GM12878 (cell line): ENCODE data around the gene HEXIM1. TPM values are rescaled to one million over a fixed set of nuclear protein-coding genes. Genes with fewer than 3 reads are reported as not detected.

Source experiments
- ATAC-seq: fragments of 200-7000 bp; cut with Tn5 transposase; 3 replicates; pipeline ENCODE4 v1.9.1; 2020; ENCODE audit warnings: mild to moderate bottlenecking, moderate library complexity
- BruUV-seq: library from RNA; stranded (reverse); fragments of 400-500 nt; replicated peaks from 2 replicates; lab custom pipeline; 2021; lab: Mats Ljungman, UMichigan
- CTCF ChIA-PET: fragments of 300-600 bp; sonication (Branson Sonifier 250); formaldehyde crosslinking; extraction: SDS; loops from one replicate; lab custom pipeline; 2021; ENCODE audit warnings: inconsistent platforms; lab: Yijun Ruan, JAX
- POLR2A ChIA-PET: fragments of 350-600 bp; formaldehyde crosslinking; extraction: SDS; loops from one replicate; lab custom pipeline; 2021; ENCODE audit warnings: inconsistent platforms; lab: Charles Lee
- RAD21 ChIA-PET: fragments of 300-600 bp; sonication (Branson Sonifier 250); formaldehyde crosslinking; loops from one replicate; lab custom pipeline; 2023; ENCODE audit warnings: antibody characterized with exemption; ENCODE audit not compliant: unreplicated experiment; lab: Charles Lee
- SMC1A ChIA-PET: fragments of 300-600 bp; sonication (Branson Sonifier 250); formaldehyde crosslinking; loops from one replicate; lab custom pipeline; 2023; ENCODE audit not compliant: unreplicated experiment, uncharacterized antibody; lab: Charles Lee
- DNase-seq: peaks from one replicate; pipeline ENCODE4 v3.0.0-alpha.2; 2011; ENCODE audit warnings: low read depth, low spot score
- FAIRE-seq: peaks from 3 replicates; lab custom pipeline; 2011; peaks lifted over from hg19 to GRCh38; lab: Jason Lieb, UNC
- H2AFZ ChIP-seq: 2 replicates; pipeline ENCODE4 v1.6.0; 2011; ENCODE audit warnings: low read depth, low read length, control low read depth; ENCODE audit not compliant: control insufficient read depth
- H3K27ac ChIP-seq: 2 replicates; pipeline ENCODE4 v1.5.1; 2011; ENCODE audit warnings: control low read depth; ENCODE audit not compliant: control insufficient read depth, insufficient read depth
- H3K27me3 ChIP-seq, 2 experiments: replicated peaks in 1 of 2; 2 replicates each; pipeline versions ENCODE4 v1.6.0 to v1.6.1; 2011; ENCODE audit warnings: low read length in 1 of 2; ENCODE audit not compliant: control insufficient read depth in 2 of 2, insufficient read depth in 2 of 2
- H3K36me3 ChIP-seq, 2 experiments: 2 replicates each; pipeline ENCODE4 v1.5.1; 2011; ENCODE audit warnings: low read length in 1 of 2; ENCODE audit not compliant: control insufficient read depth in 2 of 2, insufficient read depth in 2 of 2
- H3K4me1 ChIP-seq: 2 replicates; pipeline ENCODE4 v1.6.1; 2011; ENCODE audit warnings: mild to moderate bottlenecking, low read length, moderate library complexity, mixed read lengths; ENCODE audit not compliant: control insufficient read depth, insufficient read depth
- H3K4me2 ChIP-seq: 2 replicates; pipeline ENCODE4 v1.6.0; 2011; ENCODE audit warnings: control low read depth; ENCODE audit not compliant: control insufficient read depth, insufficient read depth
- H3K4me3 ChIP-seq: fragments of 200-600 bp; sonication (generic); 2 replicates; pipeline ENCODE4 v1.5.1; 2016
- H3K79me2 ChIP-seq: 2 replicates; pipeline ENCODE4 v1.6.0; 2011; ENCODE audit warnings: low read length; ENCODE audit not compliant: control insufficient read depth, insufficient read depth
- H3K9ac ChIP-seq: 2 replicates; pipeline ENCODE4 v1.8.0; 2011; ENCODE audit warnings: low read length, control low read depth, mixed read lengths; ENCODE audit not compliant: control insufficient read depth, insufficient read depth
- H3K9me3 ChIP-seq: replicated peaks from 3 replicates; pipeline ENCODE4 v1.5.1; 2011; ENCODE audit warnings: mild to moderate bottlenecking, low read length; ENCODE audit not compliant: control insufficient read depth, insufficient read depth
- H4K20me1 ChIP-seq: 2 replicates; pipeline ENCODE4 v1.6.0; 2011; ENCODE audit not compliant: control insufficient read depth, insufficient read depth
- MXI1 ChIP-seq: fragments of 150-350 bp; IDR thresholded peaks from 2 replicates; pipeline ENCODE4 v1.6.1; 2011; ENCODE audit warnings: low read depth, mild to moderate bottlenecking, inconsistent platforms, low read length, improper control_type of control experiment
- NR2C1 ChIP-seq: fragments of 450-650 bp; IDR thresholded peaks from 2 replicates; pipeline ENCODE4 v1.6.1; 2017; ENCODE audit warnings: antibody characterized with exemption, mild to moderate bottlenecking, moderate library complexity
- ZBTB4 ChIP-seq: fragments of 450-650 bp; formaldehyde crosslinking; IDR thresholded peaks from 2 replicates; pipeline ENCODE4 v1.4.0; 2022; ENCODE audit warnings: mild to moderate bottlenecking, moderate library complexity
- ZNF217 ChIP-seq: fragments of 450-650 bp; IDR thresholded peaks from 2 replicates; pipeline ENCODE4 v1.6.1; 2017; ENCODE audit warnings: antibody characterized with exemption, mild to moderate bottlenecking
- WGBS: methylation state at CpG from one replicate; pipeline ENCODE4 v1.1.6; 2016; ENCODE audit warnings: low lambda C conversion rate; ENCODE audit not compliant: insufficient replicate concordance, insufficient coverage; ENCODE audit errors: missing lambda C conversion rate; 5-methylcytosine and 5-hydroxymethylcytosine counted together
- in situ Hi-C: fragments of 300-500 bp; cut with MboI; formaldehyde crosslinking; loops from 9 replicates; pipeline ENCODE4 v1.14.3; 2018; ENCODE audit warnings: mixed read lengths
- intact Hi-C: fragments of 100-400 bp; cut with micrococcal nuclease; formaldehyde crosslinking; loops from one replicate; pipeline ENCODE4 v1.14.2; 2022; ENCODE audit not compliant: unreplicated experiment
- polyA plus RNA-seq, 11 experiments: library from polyadenylated mRNA; depleted of rRNA in 4 of 11; unstranded in 6 of 11; stranded (reverse) in 5 of 11; fragments of >200 nt; fragmentation: Nextera tagmentation in 4 of 11; fragmentation: Illumina TruSeq in 1 of 11; extraction: Ambion mirVana in 4 of 11; extraction: Trizol in 1 of 11; gene quantifications; 1 replicate in 1 of 11; 2 replicates in 10 of 11; pipeline versions ENCODE4 v1.2.1 to v1.2.3, GENCODE V29; 2011 to 2016; ENCODE audit warnings: inconsistent platforms in 2 of 11, missing spikeins in 2 of 11, low read depth in 1 of 11
- total RNA-seq, 4 experiments: library from RNA; depleted of rRNA in 3 of 4; stranded (reverse); fragments of >200 nt in 3 of 4; fragmentation: Illumina TruSeq in 1 of 4; extraction: Trizol in 1 of 4; gene quantifications; 2 replicates each; pipeline versions ENCODE4 v1.2.1 to v1.2.3, GENCODE V29; 2013 to 2021

HEXIM1 gene
- total and polyA plus RNA-seq, 10 of the 15 experiments (the other 5 are each of a cell fraction or from before 2014, with no cell fraction given): 1.9 to 24.1 (median 9.0) TPM

DNA sequence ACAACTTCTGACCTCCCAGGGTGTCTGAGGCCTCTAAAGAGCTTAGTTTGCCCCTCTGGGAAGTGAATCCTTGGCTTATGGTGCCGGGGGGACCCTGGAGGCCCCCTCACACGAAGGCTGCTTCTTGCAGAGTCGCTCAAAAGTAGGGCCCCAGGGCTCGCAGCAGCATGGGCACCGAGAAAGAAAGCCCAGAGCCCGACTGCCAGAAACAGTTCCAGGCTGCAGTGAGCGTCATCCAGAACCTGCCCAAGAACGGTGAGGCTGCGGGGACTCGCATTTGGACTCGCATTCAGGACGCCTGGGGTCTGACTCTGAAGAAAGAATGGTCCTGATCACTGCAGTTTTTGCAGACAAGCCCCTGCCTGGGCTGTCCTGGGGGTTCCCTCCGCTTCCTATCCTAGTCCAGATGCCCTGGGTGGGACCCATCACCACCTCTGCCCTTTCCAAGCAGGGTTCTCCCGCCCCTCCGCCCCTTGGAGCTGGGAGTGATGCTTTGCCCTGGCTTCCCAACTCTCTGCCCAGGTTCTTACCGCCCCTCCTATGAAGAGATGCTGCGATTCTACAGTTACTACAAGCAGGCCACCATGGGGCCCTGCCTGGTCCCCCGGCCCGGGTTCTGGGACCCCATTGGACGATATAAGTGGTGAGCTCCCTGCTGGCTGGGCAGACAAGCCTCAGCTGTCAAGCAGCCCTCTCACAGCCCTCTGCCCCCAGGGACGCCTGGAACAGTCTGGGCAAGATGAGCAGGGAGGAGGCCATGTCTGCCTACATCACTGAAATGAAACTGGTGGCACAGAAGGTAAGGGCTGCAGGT, 12.1 kb upstream of the HEXIM1 start:
- H3K36me3 ChIP-seq: no peaks in the 10 kb centered on the region
- WGBS: 50% methylated on average over 21 of the region's 21 CpGs
- FAIRE-seq: no peak
- H3K4me1 ChIP-seq: peaks cover 8% of the 10 kb centered on the region
- no peak for ATAC-seq
- CTCF ChIA-PET: interaction anchor here (0.5 to 9.4 kb wide), 79 partner anchors 11 to 716 kb away, joined by 3 to 291 read pairs (median 4); partner anchors contain the start of genes FZD2, HEXIM1, HEXIM2 and NMT1
- no peaks in the 10 kb centered on the region for H4K20me1 ChIP-seq
- SMC1A ChIA-PET: interaction anchor here (0.6 to 3.4 kb wide), 26 partner anchors 8 to 361 kb away, joined by 3 to 81 read pairs (median 4); partner anchors contain the start of genes HEXIM1 and HEXIM2
- H3K4me2 ChIP-seq: peak overlapping the region; percentile 99
- in situ Hi-C loops: loop anchor here (5.0 kb wide), 1 partner anchor 61 kb away; no protein-coding TSS in a partner anchor
- intact Hi-C loops: loop anchor here (1.0 kb wide), 3 partner anchors 16 to 216 kb away; no protein-coding TSS in a partner anchor
- BruUV-seq: TSS peak; percentile 84
- H3K9ac ChIP-seq: peak overlapping the region; percentile 85
- 0 out of 2 replicates have a peak, but pooled peaks have one; percentile 0 for TF ChIP-seq MXI1
- no peak for TF ChIP-seq ZNF217
- TF ChIP-seq ZBTB4 (CRISPR knock-in tag): no peak
- no peak for TF ChIP-seq NR2C1
- TF ChIP-seq, all 136 proteins: peak for 1
- Histone ChIP-seq H3K4me3 (peak overlapping the region; percentile 84), H3K9me3 (no peaks in the 10 kb centered on the region), H2AFZ (peak overlapping the region; percentile 73), H3K79me2 (peaks cover 4% of the 10 kb centered on the region), H3K27me3 (no peaks in the 10 kb centered on the region), H3K27ac (peak overlapping the region; percentile 28)
- DNase-seq: no peak
- POLR2A ChIA-PET: interaction anchor here (0.6 to 2.4 kb wide), 8 partner anchors 8 to 176 kb away, joined by 3 to 49 read pairs (median 4); partner anchors contain the start of gene HEXIM1
- RAD21 ChIA-PET: interaction anchor here (0.6 to 3.2 kb wide), 40 partner anchors 8 to 361 kb away, joined by 3 to 121 read pairs (median 4); partner anchors contain the start of genes EFTUD2, HEXIM1, HEXIM2 and MAP3K14
